GF-D8 (cell line): ENCODE measurements around the gene TBRG4.

Experiments
- DNase-seq: peaks from one replicate; lab custom pipeline; 2025; lab: John Stamatoyannopoulos, UW

Gene TBRG4

GRCh38 chr7:45143616-45144015 lies 32.1 kb upstream of the TBRG4 start:
- DNase-seq: no peak

GRCh38 chr7:45140827-45141226 lies 29.3 kb upstream of the TBRG4 start:
- DNase-seq: peak; percentile 41

GRCh38 chr7:45138433-45139267 lies 27.2 kb upstream of the TBRG4 start:
- no peak for DNase-seq

GRCh38 chr7:45136106-45137060 lies 24.9 kb upstream of the TBRG4 start:
- peak; percentile 63 for DNase-seq

GRCh38 chr7:45133877-45134276 lies 22.4 kb upstream of the TBRG4 start:
- DNase-seq: no peak

GRCh38 chr7:45133352-45133751 lies 21.9 kb upstream of the TBRG4 start:
- no peak for DNase-seq

GRCh38 chr7:45132708-45133320 lies 21.3 kb upstream of the TBRG4 start:
- DNase-seq: no peak

- no peak for DNase-seq
Observed at GRCh38 chr7:45131891-45132290, 20.4 kb upstream of the TBRG4 start.

GRCh38 chr7:45130910-45131309 lies 19.4 kb upstream of the TBRG4 start:
- DNase-seq: no peak

GRCh38 chr7:45129906-45130305 lies 18.4 kb upstream of the TBRG4 start:
- DNase-seq: no peak

- no peak for DNase-seq
Observed at GRCh38 chr7:45129181-45129800, 17.8 kb upstream of the TBRG4 start.

- no peak for DNase-seq
Observed at GRCh38 chr7:45126920-45127319, 15.4 kb upstream of the TBRG4 start.

- DNase-seq: no peak
Observed at GRCh38 chr7:45126201-45126600, 14.7 kb upstream of the TBRG4 start.

- DNase-seq: no peak
Observed at GRCh38 chr7:45125193-45125904, 13.9 kb upstream of the TBRG4 start.

- DNase-seq: no peak
Observed at GRCh38 chr7:45123913-45124710, 12.6 kb upstream of the TBRG4 start.

- DNase-seq: no peak
Observed at GRCh38 chr7:45122975-45123860, 11.7 kb upstream of the TBRG4 start.

GRCh38 chr7:45119550-45119949 lies 8.1 kb upstream of the TBRG4 start:
- DNase-seq: no peak

- no peak for DNase-seq
Observed at GRCh38 chr7:45118889-45119331, 7.4 kb upstream of the TBRG4 start.

- DNase-seq: no peak
Observed at GRCh38 chr7:45118292-45118691, 6.8 kb upstream of the TBRG4 start.
